Kidney (tissue), 14 donors: ENCODE data around the gene SNUPN. TPM values are rescaled to one million over a fixed set of nuclear protein-coding genes. Genes with fewer than 3 reads are reported as not detected.

Experiments used
- DNase-seq, 5 donors: peaks; one replicate each; pipeline ENCODE4 v3.0.0-alpha.2; 2013 to 2020
- FAIRE-seq: peaks from 2 replicates; lab custom pipeline; 2012; peaks lifted over from hg19 to GRCh38; lab: Jason Lieb, UNC
- H3K27ac ChIP-seq, 2 donors: one replicate each; pipeline ENCODE4 v1.7.0; 2013; ENCODE audit warnings: low read depth in 2 of 2, low read length in 2 of 2, inconsistent platforms in 1 of 2
- H3K27me3 ChIP-seq: one replicate; pipeline ENCODE4 v1.7.1; 2013; ENCODE audit warnings: low read length, inconsistent platforms; ENCODE audit not compliant: control insufficient read depth, insufficient read depth
- H3K36me3 ChIP-seq, 3 donors: one replicate each; pipeline versions ENCODE4 v1.7.0 to v1.7.1; 2013; ENCODE audit warnings: low read length in 3 of 3, control low read depth in 1 of 3, inconsistent platforms in 1 of 3; ENCODE audit not compliant: insufficient read depth in 3 of 3, control insufficient read depth in 2 of 3
- H3K4me1 ChIP-seq, 3 donors: one replicate each; pipeline versions ENCODE4 v1.7.0 to v1.7.1; 2013; ENCODE audit warnings: low read length in 3 of 3, inconsistent platforms in 1 of 3, low read depth in 1 of 3; ENCODE audit not compliant: control insufficient read depth in 2 of 3, insufficient read depth in 2 of 3
- H3K4me3 ChIP-seq, 3 donors: one replicate each; pipeline versions ENCODE4 v1.7.0 to v1.8.1; 2013; ENCODE audit warnings: low read length in 3 of 3, control low read depth in 1 of 3, inconsistent platforms in 1 of 3
- H3K9ac ChIP-seq, 3 donors: one replicate each; pipeline versions ENCODE4 v1.7.0 to v1.7.1; 2013; ENCODE audit warnings: low read length in 3 of 3, control low read depth in 1 of 3, inconsistent platforms in 1 of 3
- H3K9me3 ChIP-seq, 3 donors: one replicate each; pipeline versions ENCODE4 v1.7.0 to v1.7.1; 2013; ENCODE audit warnings: low read length in 3 of 3, control low read depth in 1 of 3, inconsistent platforms in 1 of 3; ENCODE audit not compliant: control insufficient read depth in 2 of 3, insufficient read depth in 1 of 3
- intact Hi-C: fragments of 100-400 bp; cut with DNase I; formaldehyde crosslinking; loops from one replicate; pipeline ENCODE4 v1.11.1; 2022
- polyA plus RNA-seq: library from polyadenylated mRNA; stranded (reverse); fragments of 350-450 nt; fragmentation: Illumina TruSeq; extraction: RNeasy Lipid Tissue Mini Kit (QIAGEN cat#74804); gene quantifications from one replicate; pipeline ENCODE4 v1.2.3, GENCODE V29; 2014; ENCODE audit warnings: low read depth, low replicate concordance; ENCODE audit not compliant: insufficient read depth
- total RNA-seq: library from RNA; stranded (reverse); fragmentation: NEBNext Ultra II Directional; extraction: Animal tissue kit (Norgen Biotek cat#: 25700); gene quantifications from one replicate; pipeline ENCODE4 v1.2.1, GENCODE V29; 2021
- TF ChIP-seq, protein P1 (sequence below): IDR thresholded peaks from 3 replicates; pipeline ENCODE4 v1.5.1; 2012; ENCODE audit warnings: mild to moderate bottlenecking, moderate library complexity, borderline replicate concordance; ENCODE audit not compliant: insufficient read depth; ENCODE audit errors: extremely low read depth
- donor health status: control.
- donor health status: control.
- donor health status: control.
- donor health status: control.
- donor health status: control.
- donor health status: DM: yes; HTN: yes; CAD: no.
- donor health status: Normal renal cell carcinoma (clear cell type).

The SNUPN gene
- total and polyA plus RNA-seq, 2 donors from 2014 or later: 24.1 to 37.4 TPM

GRCh38 chr15:75620841-75621391 lies 4.6 kb downstream of the SNUPN start:
- DNase-seq (peak in 2 of 5 donors; percentile 60 to 92), FAIRE-seq (no peak)
- intact Hi-C loops: no loop called here
- TF ChIP-seq, protein P1, sequence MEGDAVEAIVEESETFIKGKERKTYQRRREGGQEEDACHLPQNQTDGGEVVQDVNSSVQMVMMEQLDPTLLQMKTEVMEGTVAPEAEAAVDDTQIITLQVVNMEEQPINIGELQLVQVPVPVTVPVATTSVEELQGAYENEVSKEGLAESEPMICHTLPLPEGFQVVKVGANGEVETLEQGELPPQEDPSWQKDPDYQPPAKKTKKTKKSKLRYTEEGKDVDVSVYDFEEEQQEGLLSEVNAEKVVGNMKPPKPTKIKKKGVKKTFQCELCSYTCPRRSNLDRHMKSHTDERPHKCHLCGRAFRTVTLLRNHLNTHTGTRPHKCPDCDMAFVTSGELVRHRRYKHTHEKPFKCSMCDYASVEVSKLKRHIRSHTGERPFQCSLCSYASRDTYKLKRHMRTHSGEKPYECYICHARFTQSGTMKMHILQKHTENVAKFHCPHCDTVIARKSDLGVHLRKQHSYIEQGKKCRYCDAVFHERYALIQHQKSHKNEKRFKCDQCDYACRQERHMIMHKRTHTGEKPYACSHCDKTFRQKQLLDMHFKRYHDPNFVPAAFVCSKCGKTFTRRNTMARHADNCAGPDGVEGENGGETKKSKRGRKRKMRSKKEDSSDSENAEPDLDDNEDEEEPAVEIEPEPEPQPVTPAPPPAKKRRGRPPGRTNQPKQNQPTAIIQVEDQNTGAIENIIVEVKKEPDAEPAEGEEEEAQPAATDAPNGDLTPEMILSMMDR: no peak
- no peaks in the 10 kb centered on the region for H3K27me3 ChIP-seq
- peaks cover 6 to 25% (median 14%) of the 10 kb centered on the region in 3 donors for H3K36me3 ChIP-seq
- H3K27ac ChIP-seq: peak overlapping the region; percentile 39 to 67
- peak overlapping the region in 1 of 3 donors; percentile 27 for H3K4me3 ChIP-seq
- peaks cover 0 to 4% (median 0%) of the 10 kb centered on the region in 3 donors for H3K4me1 ChIP-seq
- H3K9ac ChIP-seq: no peak overlapping the region
- no peaks in the 10 kb centered on the region for H3K9me3 ChIP-seq

DNA sequence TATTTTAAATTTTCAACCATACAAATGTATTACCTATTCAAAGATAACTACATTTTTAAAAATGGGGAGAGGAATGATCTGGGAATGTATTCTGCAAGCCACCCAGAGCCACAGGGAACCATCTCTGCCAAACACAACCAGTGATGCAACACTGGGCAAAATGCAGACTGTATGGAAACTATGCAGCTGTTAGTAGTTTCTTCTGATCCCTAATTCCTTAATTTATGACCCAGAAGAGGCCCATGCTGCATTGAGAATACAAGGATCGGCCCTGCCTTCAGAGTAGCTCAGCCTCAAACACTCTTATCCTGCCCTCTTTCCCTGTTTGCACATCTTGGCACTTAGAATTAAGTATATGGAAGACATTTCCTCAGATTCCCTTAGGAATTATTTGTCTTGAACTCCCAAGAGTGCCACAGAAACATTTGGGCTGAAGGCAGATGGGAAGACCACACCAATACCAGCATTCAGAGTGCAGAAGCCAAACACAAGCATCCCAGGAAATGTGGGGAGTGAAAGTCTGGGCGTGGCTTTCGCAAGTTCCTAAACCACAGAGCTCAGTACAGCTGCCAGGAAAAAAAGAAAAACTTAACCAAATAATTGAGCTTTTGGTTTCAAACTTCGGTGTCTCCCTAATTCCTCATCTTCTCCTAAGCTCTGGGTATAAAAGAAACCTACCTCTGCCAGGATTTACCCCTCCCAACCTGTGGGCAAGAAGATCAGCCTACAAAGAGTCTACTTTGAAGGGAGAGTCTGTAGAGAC lies 5.3 kb downstream of the SNUPN start:
- peaks cover 0 to 4% (median 0%) of the 10 kb centered on the region in 3 donors for H3K4me1 ChIP-seq
- DNase-seq (peak in 1 of 5 donors; percentile 44), FAIRE-seq (no peak)
- peak overlapping the region in 1 of 3 donors; percentile 27 for H3K4me3 ChIP-seq
- TF ChIP-seq, protein P1: no peak
- peak overlapping the region in 1 of 2 donors; percentile 49 for H3K27ac ChIP-seq
- no peaks in the 10 kb centered on the region for H3K9me3 ChIP-seq
- H3K36me3 ChIP-seq: peaks cover 6 to 27% (median 15%) of the 10 kb centered on the region in 3 donors
- intact Hi-C loops: no loop called here
- no peaks in the 10 kb centered on the region for H3K27me3 ChIP-seq
- H3K9ac ChIP-seq: no peak overlapping the region

GRCh38 chr15:75616766-75617165 lies 8.8 kb downstream of the SNUPN start:
- peaks cover 0 to 4% (median 0%) of the 10 kb centered on the region in 3 donors for H3K4me1 ChIP-seq
- DNase-seq (no peak), FAIRE-seq (no peak)
- no peaks in the 10 kb centered on the region for H3K27me3 ChIP-seq
- intact Hi-C loops: no loop called here
- peaks cover 10 to 44% (median 18%) of the 10 kb centered on the region in 3 donors for H3K36me3 ChIP-seq
- no peak overlapping the region for H3K27ac ChIP-seq
- H3K9me3 ChIP-seq: no peaks in the 10 kb centered on the region
- TF ChIP-seq, protein P1: no peak
- no peak overlapping the region for H3K4me3 ChIP-seq
- H3K9ac ChIP-seq: no peak overlapping the region
